ENCODE measurements around the gene RAB26. TPM values are rescaled to one million over a fixed set of nuclear protein-coding genes. Genes with fewer than 3 reads are reported as not detected.

RAB26 gene
- total and polyA plus RNA-seq, 2 of the 13 experiments (the other 11 are each of a cell fraction or from before 2014, with no cell fraction given): 0.86 to 3.6 TPM

DNA sequence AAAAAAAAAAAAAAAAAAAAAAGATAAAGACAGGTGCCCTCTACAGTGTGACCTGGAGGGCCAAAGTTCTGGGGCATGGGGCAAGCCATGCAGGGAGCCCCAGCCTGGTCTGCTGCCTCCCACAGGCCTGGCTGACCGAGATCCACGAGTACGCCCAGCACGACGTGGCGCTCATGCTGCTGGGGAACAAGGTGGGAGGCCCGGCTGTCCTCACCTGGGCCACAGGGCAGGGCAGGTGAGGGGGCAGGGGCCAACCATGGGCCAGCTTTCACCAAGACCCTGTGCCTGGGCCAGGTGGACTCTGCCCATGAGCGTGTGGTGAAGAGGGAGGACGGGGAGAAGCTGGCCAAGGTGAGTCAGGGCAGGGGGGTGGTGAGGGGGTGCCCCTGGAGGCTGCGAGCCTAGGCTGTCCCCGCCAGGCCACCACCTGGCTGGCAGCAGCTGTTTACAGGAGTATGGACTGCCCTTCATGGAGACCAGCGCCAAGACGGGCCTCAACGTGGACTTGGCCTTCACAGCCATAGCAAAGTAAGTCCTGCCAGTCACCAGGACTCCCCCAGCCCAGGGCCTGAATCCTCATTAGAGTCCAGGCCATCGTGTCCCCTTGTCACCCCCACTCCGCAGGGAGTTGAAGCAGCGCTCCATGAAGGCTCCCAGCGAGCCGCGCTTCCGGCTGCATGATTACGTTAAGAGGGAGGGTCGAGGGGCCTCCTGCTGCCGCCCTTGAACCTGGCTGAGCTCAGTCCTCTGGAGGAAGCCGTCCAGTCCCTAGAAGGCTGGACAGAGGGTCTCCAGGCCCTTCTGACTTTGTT, 4.5 kb downstream of the RAB26 start (continued):
- no peak for TF ChIP-seq NRL (CRISPR knock-in tag; IDR thresholded peaks at IDR 0.05; ENCODE audit: borderline replicate concordance)
- TF ChIP-seq, protein P1, sequence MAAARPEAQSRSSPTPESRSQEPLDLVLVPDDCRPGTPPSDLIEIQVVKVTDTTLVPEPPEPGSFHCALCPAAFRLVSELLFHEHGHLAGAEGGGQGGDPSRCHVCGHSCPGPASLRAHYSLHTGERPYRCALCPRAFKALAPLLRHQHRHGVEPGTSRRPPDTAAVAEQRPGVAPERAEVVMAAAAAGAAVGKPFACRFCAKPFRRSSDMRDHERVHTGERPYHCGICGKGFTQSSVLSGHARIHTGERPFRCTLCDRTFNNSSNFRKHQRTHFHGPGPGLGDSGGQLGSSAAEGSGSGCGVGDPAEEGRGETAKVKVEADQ (CRISPR knock-in tag; IDR thresholded peaks at IDR 0.05; ENCODE audit: borderline replicate concordance): 0 out of 2 replicates have a peak, but pooled peaks have one; percentile 14
- TF ChIP-seq, protein P2, sequence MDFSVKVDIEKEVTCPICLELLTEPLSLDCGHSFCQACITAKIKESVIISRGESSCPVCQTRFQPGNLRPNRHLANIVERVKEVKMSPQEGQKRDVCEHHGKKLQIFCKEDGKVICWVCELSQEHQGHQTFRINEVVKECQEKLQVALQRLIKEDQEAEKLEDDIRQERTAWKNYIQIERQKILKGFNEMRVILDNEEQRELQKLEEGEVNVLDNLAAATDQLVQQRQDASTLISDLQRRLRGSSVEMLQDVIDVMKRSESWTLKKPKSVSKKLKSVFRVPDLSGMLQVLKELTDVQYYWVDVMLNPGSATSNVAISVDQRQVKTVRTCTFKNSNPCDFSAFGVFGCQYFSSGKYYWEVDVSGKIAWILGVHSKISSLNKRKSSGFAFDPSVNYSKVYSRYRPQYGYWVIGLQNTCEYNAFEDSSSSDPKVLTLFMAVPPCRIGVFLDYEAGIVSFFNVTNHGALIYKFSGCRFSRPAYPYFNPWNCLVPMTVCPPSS (IDR thresholded peaks at IDR 0.05): no peak
- no peak for TF ChIP-seq ZFP36L1 (CRISPR knock-in tag; IDR thresholded peaks at IDR 0.05)
- TF ChIP-seq STAG1 (CRISPR knock-in tag; IDR thresholded peaks at IDR 0.05): no peak
- no peak for TF ChIP-seq ZFP36 (IDR thresholded peaks at IDR 0.05; ENCODE audit: borderline replicate concordance, low read depth, low read length, partially characterized antibody)
- TF ChIP-seq CREM (IDR thresholded peaks at IDR 0.05): no peak; the same call in 1 of the 2 replicates
- TF ChIP-seq CREM (CRISPR knock-in tag; IDR thresholded peaks at IDR 0.05): no peak
- TF ChIP-seq NFE2L2 (IDR thresholded peaks at IDR 0.05; ENCODE audit: low read length): no peak
- no peak for TF ChIP-seq PTBP1 (IDR thresholded peaks at IDR 0.05; ENCODE audit: low read depth, low read length, poor library complexity, severe bottlenecking)
- TF ChIP-seq ERF (CRISPR knock-in tag; IDR thresholded peaks at IDR 0.05): no peak
- TF ChIP-seq ZNF609 (CRISPR knock-in tag; IDR thresholded peaks at IDR 0.05; ENCODE audit: borderline replicate concordance): no peak; the same call in 1 of the 2 replicates
- no peak for TF ChIP-seq JUND (CRISPR knock-in tag; IDR thresholded peaks at IDR 0.05)
- TF ChIP-seq MIER3 (CRISPR knock-in tag; IDR thresholded peaks at IDR 0.05; ENCODE audit: borderline replicate concordance): no peak
- TF ChIP-seq ZNF446 (CRISPR knock-in tag; IDR thresholded peaks at IDR 0.05): no peak; the same call in 1 of the 2 replicates
- TF ChIP-seq TCF7 (IDR thresholded peaks at IDR 0.05; ENCODE audit: low read depth): no peak
- TF ChIP-seq NFYB (CRISPR knock-in tag; IDR thresholded peaks at IDR 0.05): no peak
- no peak for TF ChIP-seq ZNF451 (CRISPR knock-in tag; IDR thresholded peaks at IDR 0.05)
- no peak for TF ChIP-seq GRHL1 (CRISPR knock-in tag; conservative IDR thresholded peaks at IDR 0.05)
- TF ChIP-seq REL (CRISPR knock-in tag; conservative IDR thresholded peaks at IDR 0.05): no peak
- TF ChIP-seq ZKSCAN8 (CRISPR knock-in tag; IDR thresholded peaks at IDR 0.05; ENCODE audit: borderline replicate concordance): 0 out of 2 replicates have a peak, but pooled peaks have one; percentile 14
- no peak for TF ChIP-seq ZMYM2 (CRISPR knock-in tag; IDR thresholded peaks at IDR 0.05)
